Endothelial cell of umbilical vein (primary cell): Measurements from ENCODE around the gene APP. TPM values are rescaled to one million over a fixed set of nuclear protein-coding genes. Genes with fewer than 3 reads are reported as not detected.

Source experiments
- BruUV-seq: library from RNA; stranded (reverse); fragments of 400-500 nt; replicated peaks from 2 replicates; lab custom pipeline; 2021; lab: Mats Ljungman, UMichigan
- CTCF ChIA-PET: fragments of 300-600, 350-600 bp; sonication (Branson Sonifier 250); formaldehyde crosslinking; loops from one replicate; lab custom pipeline; 2021; ENCODE audit warnings: antibody characterized with exemption, inconsistent platforms; lab: Charles Lee
- POLR2A ChIA-PET: fragments of 300-600, 350-600 bp; sonication (Branson Sonifier 250); formaldehyde crosslinking; loops from one replicate; lab custom pipeline; 2021; ENCODE audit warnings: antibody characterized with exemption, inconsistent platforms; lab: Charles Lee
- DNase-seq: peaks from one replicate; pipeline ENCODE4 v3.0.0-alpha.2; 2011; ENCODE audit warnings: low read depth, low spot score
- FAIRE-seq: peaks from 2 replicates; lab custom pipeline; 2011; peaks lifted over from hg19 to GRCh38; lab: Jason Lieb, UNC
- H2AFZ ChIP-seq: 2 replicates; pipeline ENCODE4 v1.6.0; 2012; ENCODE audit warnings: low read depth, low read length, control low read depth, inconsistent platforms
- H3K27ac ChIP-seq: 2 replicates; pipeline ENCODE4 v1.5.1; 2011; ENCODE audit warnings: low read depth, mild to moderate bottlenecking, control low read depth, low read length, moderate library complexity; ENCODE audit not compliant: insufficient read depth
- H3K27me3 ChIP-seq, 2 experiments: 2 replicates each; pipeline versions ENCODE4 v1.6.0 to v1.6.1; 2011; ENCODE audit warnings: low read length in 2 of 2, mixed read lengths in 1 of 2; ENCODE audit not compliant: control insufficient read depth in 2 of 2, insufficient read depth in 2 of 2
- H3K36me3 ChIP-seq, 2 experiments: 2 replicates in 1 of 2; 3 replicates in 1 of 2; pipeline ENCODE4 v1.5.1; 2011; ENCODE audit warnings: low read length in 2 of 2, mild to moderate bottlenecking in 1 of 2, moderate library complexity in 1 of 2; ENCODE audit not compliant: control insufficient read depth in 2 of 2, insufficient read depth in 2 of 2; ENCODE audit errors: extremely low read depth in 1 of 2
- H3K4me1 ChIP-seq: 3 replicates; pipeline ENCODE4 v1.5.1; 2011; ENCODE audit warnings: mild to moderate bottlenecking, low read length; ENCODE audit not compliant: control insufficient read depth, insufficient read depth; ENCODE audit errors: extremely low read depth
- H3K4me2 ChIP-seq: 2 replicates; pipeline ENCODE4 v1.6.1; 2011; ENCODE audit warnings: low read length, control low read depth, mixed read lengths; ENCODE audit not compliant: insufficient read depth
- H3K4me3 ChIP-seq, 3 experiments: fragments of 200-600 bp in 1 of 3; sonication (generic), shearing (Covaris generic) in 1 of 3; replicated peaks in 1 of 3; 2 replicates each; pipeline ENCODE4 v1.5.1; 2011 to 2016; ENCODE audit warnings: control low read depth in 3 of 3, low read length in 3 of 3, mild to moderate bottlenecking in 2 of 3, inconsistent platforms in 1 of 3, low read depth in 1 of 3, moderate library complexity in 1 of 3; ENCODE audit not compliant: insufficient read depth in 1 of 3
- H3K79me2 ChIP-seq: 2 replicates; pipeline ENCODE4 v1.6.0; 2012; ENCODE audit warnings: low read length, inconsistent platforms; ENCODE audit not compliant: control insufficient read depth, insufficient read depth
- H3K9ac ChIP-seq: replicated peaks from 2 replicates; pipeline ENCODE3; 2011; ENCODE audit warnings: low read length, control low read depth; ENCODE audit not compliant: insufficient read depth; ENCODE audit errors: extremely low read depth
- H3K9me1 ChIP-seq: replicated peaks from 3 replicates; pipeline ENCODE4 v1.6.0; 2011; ENCODE audit warnings: mild to moderate bottlenecking, low read length; ENCODE audit not compliant: control insufficient read depth, insufficient read depth; ENCODE audit errors: extremely low read depth
- H3K9me3 ChIP-seq: replicated peaks from 2 replicates; pipeline ENCODE4 v1.5.1; 2012; ENCODE audit warnings: low read length, inconsistent platforms; ENCODE audit not compliant: control insufficient read depth, insufficient read depth
- H4K20me1 ChIP-seq: replicated peaks from 2 replicates; pipeline ENCODE3; 2011; ENCODE audit warnings: mild to moderate bottlenecking, low read length; ENCODE audit not compliant: control insufficient read depth, insufficient read depth; ENCODE audit errors: extremely low read depth
- EZH2 ChIP-seq: IDR thresholded peaks from 2 replicates; pipeline ENCODE4 v1.6.1; 2012; ENCODE audit warnings: borderline replicate concordance, low read depth, mild to moderate bottlenecking, moderate library complexity, low read length, inconsistent platforms; ENCODE audit not compliant: severe bottlenecking
- FOS ChIP-seq: IDR thresholded peaks from 2 replicates; pipeline ENCODE4 v1.6.1; 2011; ENCODE audit warnings: mild to moderate bottlenecking, low read length, moderate library complexity, borderline replicate concordance; ENCODE audit not compliant: insufficient read depth
- GATA2 ChIP-seq: IDR thresholded peaks from 2 replicates; pipeline ENCODE4 v1.7.0; 2011; ENCODE audit warnings: low read depth, mild to moderate bottlenecking, moderate library complexity, mixed read lengths, low read length; ENCODE audit not compliant: insufficient read length, insufficient read depth
- JUN ChIP-seq: IDR thresholded peaks from 2 replicates; pipeline ENCODE4 v1.6.1; 2011; ENCODE audit warnings: borderline replicate concordance, low read depth; ENCODE audit not compliant: insufficient read length, insufficient read depth
- MYC ChIP-seq: IDR thresholded peaks from one replicate; pipeline ENCODE4 v1.6.1; 2011; ENCODE audit warnings: mild to moderate bottlenecking, low read depth, low read length
- POLR2A ChIP-seq: IDR thresholded peaks from 2 replicates; pipeline ENCODE4 v1.6.1; 2012; ENCODE audit warnings: low read depth, mild to moderate bottlenecking, control low read depth, low read length
- POLR2AphosphoS5 ChIP-seq: IDR thresholded peaks from 2 replicates; pipeline ENCODE4 v1.6.1; 2012; ENCODE audit warnings: low read depth, mild to moderate bottlenecking, control low read depth, low read length, moderate library complexity; ENCODE audit not compliant: insufficient read depth
- dilution Hi-C: fragments of 300-500 bp; cut with MboI; formaldehyde crosslinking; loops from one replicate; pipeline ENCODE4 v1.15.0; 2019; ENCODE audit warnings: low sequenced_read_pairs; ENCODE audit not compliant: extremely low pct_ligation_motif_present
- intact Hi-C: fragments of 100-400 bp; cut with micrococcal nuclease; formaldehyde crosslinking; loops from one replicate; pipeline ENCODE4 v1.10.0; 2022
- polyA plus RNA-seq, 4 experiments: library from polyadenylated mRNA; depleted of rRNA in 3 of 4; stranded (reverse) in 3 of 4; unstranded in 1 of 4; fragments of >200 nt; gene quantifications; 2 replicates each; pipeline versions ENCODE4 v1.2.1 to v1.2.3, GENCODE V29; 2011 to 2012; ENCODE audit warnings: missing spikeins in 1 of 4
- total RNA-seq: library from RNA; stranded (reverse); gene quantifications from 2 replicates; pipeline ENCODE4 v1.2.3, GENCODE V29; 2021
- TF ChIP-seq, protein P1 (sequence below): IDR thresholded peaks from 2 replicates; pipeline ENCODE4 v1.6.1; 2011; ENCODE audit not compliant: insufficient read depth, insufficient read length
- TF ChIP-seq, protein P2 (sequence below), 2 donors: IDR thresholded peaks; 1 replicate in 1 of 2; 2 replicates in 1 of 2; pipeline ENCODE4 v1.5.1; 2011; ENCODE audit warnings: low read length in 2 of 2, mild to moderate bottlenecking in 2 of 2, moderate library complexity in 2 of 2, control low read depth in 1 of 2, inconsistent platforms in 1 of 2, low read depth in 1 of 2; ENCODE audit not compliant: insufficient read depth in 1 of 2; ENCODE audit errors: extremely low read depth in 1 of 2

The APP gene
- total and polyA plus RNA-seq, 2 donors (not counting 3 experiments of a cell fraction or from before 2014, with no cell fraction given): 914 to 928 TPM

- no peaks in the 10 kb centered on the region for H3K4me1 ChIP-seq
- H3K79me2 ChIP-seq: peaks cover 59% of the 10 kb centered on the region
- ChIA-PET CTCF (interaction anchor here (1.4 kb wide), 1 partner anchor 115 kb away, joined by 3 read pairs; no protein-coding TSS in a partner anchor), POLR2A (no interaction called here)
- no peak overlapping the region for H3K9ac ChIP-seq
- H3K27ac ChIP-seq: no peak overlapping the region
- intact Hi-C loops (no loop called here), dilution Hi-C loops (no loop called here)
- H3K36me3 ChIP-seq: peaks cover 0 to 3% of the 10 kb centered on the region in 2 experiments
- H3K4me2 ChIP-seq: no peak overlapping the region
- no TSS peak for BruUV-seq
- no peak overlapping the region for H3K4me3 ChIP-seq
- no peaks in the 10 kb centered on the region for H3K9me3 ChIP-seq
- FAIRE-seq (no peak), DNase-seq (no peak)
- no peaks in the 10 kb centered on the region for H3K9me1 ChIP-seq
- H3K27me3 ChIP-seq: no peaks in the 10 kb centered on the region
- peaks cover 2% of the 10 kb centered on the region for H4K20me1 ChIP-seq
- TF ChIP-seq, protein P1, sequence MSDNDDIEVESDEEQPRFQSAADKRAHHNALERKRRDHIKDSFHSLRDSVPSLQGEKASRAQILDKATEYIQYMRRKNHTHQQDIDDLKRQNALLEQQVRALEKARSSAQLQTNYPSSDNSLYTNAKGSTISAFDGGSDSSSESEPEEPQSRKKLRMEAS: no peak
- TF ChIP-seq JUN: no peak
- TF ChIP-seq MYC: no peak
- TF ChIP-seq, protein P2, sequence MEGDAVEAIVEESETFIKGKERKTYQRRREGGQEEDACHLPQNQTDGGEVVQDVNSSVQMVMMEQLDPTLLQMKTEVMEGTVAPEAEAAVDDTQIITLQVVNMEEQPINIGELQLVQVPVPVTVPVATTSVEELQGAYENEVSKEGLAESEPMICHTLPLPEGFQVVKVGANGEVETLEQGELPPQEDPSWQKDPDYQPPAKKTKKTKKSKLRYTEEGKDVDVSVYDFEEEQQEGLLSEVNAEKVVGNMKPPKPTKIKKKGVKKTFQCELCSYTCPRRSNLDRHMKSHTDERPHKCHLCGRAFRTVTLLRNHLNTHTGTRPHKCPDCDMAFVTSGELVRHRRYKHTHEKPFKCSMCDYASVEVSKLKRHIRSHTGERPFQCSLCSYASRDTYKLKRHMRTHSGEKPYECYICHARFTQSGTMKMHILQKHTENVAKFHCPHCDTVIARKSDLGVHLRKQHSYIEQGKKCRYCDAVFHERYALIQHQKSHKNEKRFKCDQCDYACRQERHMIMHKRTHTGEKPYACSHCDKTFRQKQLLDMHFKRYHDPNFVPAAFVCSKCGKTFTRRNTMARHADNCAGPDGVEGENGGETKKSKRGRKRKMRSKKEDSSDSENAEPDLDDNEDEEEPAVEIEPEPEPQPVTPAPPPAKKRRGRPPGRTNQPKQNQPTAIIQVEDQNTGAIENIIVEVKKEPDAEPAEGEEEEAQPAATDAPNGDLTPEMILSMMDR (IDR thresholded peaks at IDR 0.05; ENCODE audit: extremely low read depth in 1 of 2, insufficient read depth in 1 of 2, low read depth in 1 of 2, low read length in 2 of 2): no peak
- TF ChIP-seq FOS: no peak
- no peak for TF ChIP-seq EZH2
- TF ChIP-seq GATA2: no peak
- TF ChIP-seq POLR2AphosphoS5: no peak
- no peak for TF ChIP-seq POLR2A
- H2AFZ ChIP-seq: no peak overlapping the region
Observed at GRCh38 chr21:26011292-26011940, 159.2 kb downstream of the APP start.
